HG02678 (cell line): Measurements from ENCODE around the gene RGS10.
"Not testable (repeated sequence)": the region's sequence is repeated elsewhere in the genome, so short reads cannot be mapped to it uniquely, and the experiment has no call there.

ENCODE experiments used
- ATAC-seq: cut with Tn5 transposase; IDR thresholded peaks from one replicate; pipeline ENCODE4 v1.9.1; 2021; ENCODE audit warnings: mild to moderate bottlenecking, moderate library complexity; ENCODE audit not compliant: unreplicated experiment

Gene RGS10

GRCh38 chr10:119539359-119539825 is 3.1 kb downstream of the RGS10 start:
- no peak for ATAC-seq

DNA sequence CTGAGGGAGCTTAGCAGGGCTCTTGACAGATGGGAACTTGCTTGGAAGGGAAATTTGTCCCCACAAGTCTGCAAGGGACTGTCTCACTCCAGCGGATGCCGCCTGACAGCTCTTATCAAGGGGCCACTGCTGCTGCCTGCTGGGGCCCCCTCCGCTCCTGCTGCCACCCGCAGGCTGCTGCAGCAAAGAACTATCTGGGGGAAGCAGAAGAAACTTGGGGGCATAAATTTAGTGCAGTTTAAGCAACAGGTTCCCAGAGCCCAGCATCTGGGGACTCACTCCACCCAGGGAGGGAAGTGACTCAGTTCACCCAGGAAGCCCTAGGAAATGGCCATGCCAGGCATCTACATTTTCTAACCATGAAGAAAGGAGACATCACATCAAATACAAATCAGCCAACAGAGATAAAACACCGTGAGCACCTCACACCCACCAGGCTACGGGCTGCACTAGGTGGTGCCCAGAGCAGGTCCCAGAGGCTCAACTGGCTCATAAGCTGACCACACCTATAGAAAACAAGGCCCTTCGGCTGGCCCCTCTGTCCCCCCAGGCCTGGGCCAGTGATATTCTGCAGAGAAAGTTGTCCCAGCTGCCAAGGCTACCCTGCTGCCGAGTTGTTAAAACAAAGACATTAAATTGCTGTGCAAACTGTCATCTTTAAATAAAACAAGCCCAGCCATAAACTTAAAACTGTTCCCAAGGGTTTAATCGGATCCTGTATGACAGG is 3.7 kb downstream of the RGS10 start:
- ATAC-seq, result no peak

DNA sequence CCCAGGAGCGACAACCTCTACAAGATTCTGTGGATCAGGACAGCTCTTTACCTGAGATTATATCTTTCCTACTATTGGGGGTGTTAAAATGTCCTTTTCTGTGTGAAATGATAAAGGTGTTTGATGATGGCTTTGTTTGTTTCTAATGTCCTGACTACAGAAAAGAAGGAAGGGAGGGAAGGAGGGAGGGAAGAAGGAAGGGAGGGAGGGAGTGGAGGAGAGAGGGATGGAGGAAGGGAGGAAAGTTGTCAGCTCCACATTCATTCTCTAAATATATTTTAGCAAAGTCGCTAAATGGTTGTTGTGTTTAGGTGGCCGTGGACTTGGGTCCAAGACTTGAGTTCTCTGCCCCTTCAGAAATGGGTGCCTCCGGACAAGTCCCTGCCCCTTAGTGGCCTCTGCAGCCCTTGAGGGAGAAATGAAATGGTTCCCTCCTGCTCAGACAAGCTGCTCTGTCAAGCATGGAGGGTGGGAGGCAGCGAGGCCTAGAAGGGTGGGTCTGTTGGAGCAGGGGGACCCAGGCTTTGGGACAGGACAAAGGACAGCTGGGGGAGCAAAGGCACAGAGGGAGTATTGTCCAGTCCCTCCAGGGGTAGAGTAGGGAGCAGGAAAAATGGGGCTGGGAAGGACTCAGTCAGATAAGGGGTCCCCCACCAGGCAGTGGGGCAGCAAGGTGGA is 4.4 kb downstream of the RGS10 start:
- ATAC-seq, result no peak

GRCh38 chr10:119536508-119537025 is 6.0 kb downstream of the RGS10 start:
- ATAC-seq, result no peak

DNA sequence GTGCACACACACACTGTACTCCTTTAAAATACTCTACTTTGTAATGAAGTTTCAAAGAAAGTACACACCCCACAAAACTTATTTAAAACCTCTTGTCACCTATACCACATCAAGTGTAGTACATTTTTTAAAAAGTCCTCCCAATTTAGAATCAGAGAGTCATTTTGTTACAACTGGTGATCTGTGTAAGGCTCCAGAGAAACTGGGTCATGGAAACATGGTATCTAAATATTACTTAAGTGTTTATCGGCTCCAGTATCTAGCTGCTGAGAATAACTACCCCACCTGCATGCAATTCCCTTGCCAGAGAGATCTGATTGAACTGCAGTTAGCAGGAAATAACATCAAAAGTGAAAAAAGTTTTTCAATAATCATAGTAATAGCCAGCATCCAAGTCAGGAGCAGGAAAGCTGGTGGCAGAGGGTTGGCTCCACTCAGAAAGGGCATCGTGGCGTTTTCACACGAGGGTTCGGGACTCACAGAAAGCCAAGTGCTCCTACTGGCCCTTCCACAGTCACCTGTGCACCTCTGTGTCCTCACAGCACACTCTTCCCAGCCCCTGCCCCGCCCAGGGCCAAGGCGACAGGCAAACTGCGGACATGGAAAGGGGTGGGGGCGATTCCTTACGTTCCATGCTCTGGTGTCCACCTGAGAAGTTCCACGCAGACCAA is 6.5 kb downstream of the RGS10 start:
- no peak for ATAC-seq

DNA sequence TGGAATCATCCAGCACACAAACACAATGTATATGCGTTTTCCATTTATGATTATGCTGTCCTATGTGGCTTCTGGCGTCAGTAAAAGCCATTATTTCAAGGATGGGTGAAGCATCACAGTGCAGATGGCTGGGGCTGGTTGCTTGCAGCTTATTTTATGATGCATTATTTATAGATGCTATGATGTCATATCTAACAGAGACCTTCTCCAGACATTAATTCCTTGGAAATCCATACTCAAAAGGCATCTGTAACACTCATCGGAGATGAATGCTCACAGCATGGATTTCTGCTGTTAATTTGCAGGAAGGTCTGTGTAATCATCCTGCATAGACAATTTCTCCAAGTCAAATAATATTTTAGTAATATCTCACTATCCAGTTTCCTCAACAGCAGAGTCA is 7.2 kb downstream of the RGS10 start:
- ATAC-seq, result no peak

GRCh38 chr10:119533473-119533872 is 9.0 kb downstream of the RGS10 start:
- ATAC-seq, result no peak

- not testable (repeated sequence) for ATAC-seq
Measured at GRCh38 chr10:119532791-119533190, 9.7 kb downstream of the RGS10 start.

DNA sequence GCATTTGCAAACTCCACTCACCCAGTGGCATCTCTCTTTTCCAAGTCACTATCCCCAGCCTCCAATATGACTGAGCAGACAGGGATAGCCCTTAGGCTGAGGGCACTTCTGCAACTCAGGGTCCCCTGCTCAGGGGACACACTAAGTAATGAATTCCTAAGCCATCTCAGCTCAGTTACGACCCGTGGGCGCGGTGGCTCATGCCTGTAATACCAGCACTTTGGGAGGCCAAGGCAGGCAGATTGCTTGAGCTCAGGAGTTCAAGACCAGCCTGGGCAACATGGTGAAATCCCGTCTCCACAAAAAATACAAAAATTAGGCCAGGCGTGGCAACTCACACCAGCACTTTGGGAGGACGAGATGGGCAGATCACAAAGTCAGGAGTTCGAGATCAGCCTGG is 10.3 kb downstream of the RGS10 start:
- not testable (repeated sequence) for ATAC-seq

DNA sequence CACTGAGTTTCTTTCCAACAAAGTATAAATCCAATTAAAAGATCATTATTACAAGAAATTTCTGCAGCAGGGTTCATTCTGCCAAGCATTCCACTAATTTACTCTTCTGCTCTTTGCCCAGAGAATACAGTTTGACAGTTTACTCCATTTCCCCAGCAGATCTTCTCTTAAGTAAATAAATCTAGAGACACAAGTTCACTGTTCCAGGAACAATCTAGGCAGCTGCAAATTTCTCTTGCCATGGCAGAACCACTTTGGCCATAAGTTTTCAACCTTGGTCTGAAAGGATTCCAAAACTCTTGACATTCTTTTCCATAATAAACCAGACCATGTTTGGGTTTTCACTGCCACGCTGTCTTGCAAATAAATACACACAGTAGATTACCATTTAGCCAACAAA is 11.5 kb downstream of the RGS10 start:
- ATAC-seq, result no peak

GRCh38 chr10:119528663-119529237 is 13.8 kb downstream of the RGS10 start:
- not testable (repeated sequence) for ATAC-seq

DNA sequence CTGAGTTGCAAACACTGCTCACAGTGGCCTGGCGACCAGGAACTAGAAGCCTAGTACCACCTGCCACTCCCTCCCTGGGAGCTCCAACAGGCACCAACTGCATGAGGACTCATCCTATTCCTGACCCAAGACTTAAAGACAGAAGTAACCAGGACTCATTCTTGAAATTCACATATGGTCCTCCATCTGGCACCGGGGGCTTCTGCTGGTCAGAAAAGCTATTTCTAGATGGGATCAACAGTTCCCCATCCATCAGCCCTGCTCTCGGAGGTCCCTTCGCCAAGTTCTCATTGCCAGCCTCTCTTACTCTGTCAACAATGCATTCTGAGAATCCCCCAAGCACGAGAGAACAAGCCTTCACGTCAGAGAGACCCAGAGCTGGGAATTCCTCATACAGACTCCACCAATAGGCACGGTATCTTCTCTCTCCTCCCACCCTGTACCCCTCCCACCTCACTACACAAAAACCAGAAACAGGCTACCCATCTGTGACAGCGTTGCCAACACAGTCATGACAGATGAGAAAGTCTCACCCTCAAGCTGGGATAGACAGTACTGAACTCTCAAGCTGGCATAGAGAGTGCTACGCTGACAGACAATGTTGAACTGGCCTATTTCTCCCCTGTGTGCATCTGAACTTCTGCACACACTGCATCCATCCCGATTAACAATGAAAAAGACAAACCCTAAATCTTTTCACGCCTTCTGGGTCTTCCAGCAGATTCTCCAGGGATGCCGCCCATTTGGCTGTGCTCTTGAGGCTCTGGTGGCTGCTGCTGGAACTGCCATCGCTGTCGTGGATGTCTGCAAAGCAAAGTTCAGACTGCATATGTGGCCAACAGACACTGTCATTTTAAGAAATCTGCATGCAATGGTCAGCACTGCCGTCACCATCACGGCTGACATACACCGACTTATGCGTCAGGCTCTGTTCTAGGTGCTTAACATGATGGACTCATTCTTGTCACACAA is 15.6 kb downstream of the RGS10 start:
- no peak for ATAC-seq

- ATAC-seq, result no peak
Measured at GRCh38 chr10:119526149-119526548, 16.4 kb downstream of the RGS10 start.

GRCh38 chr10:119525116-119525515 is 17.4 kb downstream of the RGS10 start:
- no peak for ATAC-seq

GRCh38 chr10:119524720-119525070 is 17.8 kb downstream of the RGS10 start:
- ATAC-seq, result no peak

DNA sequence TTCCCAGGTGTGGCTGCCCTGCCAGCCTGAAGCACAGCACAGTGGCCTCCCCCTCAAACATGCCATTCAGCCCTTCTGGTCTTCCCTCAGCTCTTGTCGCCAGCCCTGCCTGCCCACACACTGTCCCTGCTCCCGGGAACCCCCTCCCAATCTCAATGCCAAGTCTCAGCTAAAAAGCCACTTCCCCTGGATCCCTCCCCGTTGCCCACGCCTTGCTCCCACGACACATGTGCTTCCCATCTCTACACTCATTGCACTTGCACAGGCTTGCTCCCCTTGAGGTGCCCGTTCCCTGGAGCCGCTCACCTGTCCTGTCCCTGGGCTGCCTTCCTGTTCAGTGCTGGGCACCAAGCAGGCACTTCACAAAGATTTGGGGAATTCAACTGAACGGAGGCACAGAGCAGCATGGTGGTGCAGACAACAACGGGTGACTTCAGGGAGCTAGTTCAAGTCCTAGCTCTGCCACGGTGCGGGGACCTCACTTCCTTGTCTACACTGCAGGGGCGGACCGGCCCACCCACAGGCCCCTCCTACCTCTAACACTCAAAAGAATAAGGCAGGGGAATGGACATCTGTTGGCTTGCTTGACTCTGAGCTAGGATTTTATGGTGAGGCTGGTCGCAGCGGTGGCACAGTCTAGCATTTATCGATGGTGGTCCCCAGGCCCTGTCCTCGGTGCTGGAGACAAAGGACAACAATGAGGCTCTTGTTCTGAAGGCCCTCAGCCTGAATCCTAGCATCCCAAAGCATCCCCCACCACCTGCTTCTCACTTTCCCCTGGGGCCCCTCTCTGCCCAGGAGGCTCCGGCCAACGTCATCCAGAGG is 18.4 kb downstream of the RGS10 start:
- ATAC-seq, result no peak

DNA sequence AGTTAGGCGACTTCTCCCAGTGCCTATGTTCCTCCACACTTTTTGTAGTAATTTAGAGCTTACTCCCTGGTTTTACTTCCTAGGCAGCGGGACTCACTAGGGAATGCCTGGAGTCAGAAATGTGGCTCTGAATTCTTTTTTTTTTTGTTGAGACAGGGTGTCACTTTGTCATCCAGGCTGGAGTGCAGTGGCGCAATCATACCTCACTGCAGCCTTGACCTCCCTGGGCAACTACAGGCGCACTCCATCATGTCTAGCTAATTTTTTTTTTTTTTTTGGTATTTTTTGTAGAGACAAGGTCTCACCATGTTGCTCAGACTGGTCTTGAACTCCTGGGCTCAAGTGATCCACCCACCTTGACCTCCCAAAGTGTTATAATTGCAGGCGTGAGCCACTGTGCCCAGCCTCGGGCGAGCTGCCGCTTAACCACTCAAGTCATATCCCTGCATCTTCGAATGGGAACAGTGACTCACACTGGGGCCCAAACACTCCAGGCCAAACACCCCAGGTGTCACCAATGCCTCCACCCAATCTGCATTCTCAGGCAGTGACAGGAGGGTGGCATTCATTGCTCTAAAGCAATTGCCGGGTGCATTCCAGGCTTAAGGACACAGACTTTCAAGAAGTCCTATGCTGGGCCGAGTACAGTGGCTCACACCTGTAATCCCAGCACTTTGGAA is 19.6 kb downstream of the RGS10 start:
- no peak for ATAC-seq

GRCh38 chr10:119521443-119522204 is 20.9 kb downstream of the RGS10 start:
- no peak for ATAC-seq
